ENCODE data around the gene ANXA7.

ANXA7 gene

DNA sequence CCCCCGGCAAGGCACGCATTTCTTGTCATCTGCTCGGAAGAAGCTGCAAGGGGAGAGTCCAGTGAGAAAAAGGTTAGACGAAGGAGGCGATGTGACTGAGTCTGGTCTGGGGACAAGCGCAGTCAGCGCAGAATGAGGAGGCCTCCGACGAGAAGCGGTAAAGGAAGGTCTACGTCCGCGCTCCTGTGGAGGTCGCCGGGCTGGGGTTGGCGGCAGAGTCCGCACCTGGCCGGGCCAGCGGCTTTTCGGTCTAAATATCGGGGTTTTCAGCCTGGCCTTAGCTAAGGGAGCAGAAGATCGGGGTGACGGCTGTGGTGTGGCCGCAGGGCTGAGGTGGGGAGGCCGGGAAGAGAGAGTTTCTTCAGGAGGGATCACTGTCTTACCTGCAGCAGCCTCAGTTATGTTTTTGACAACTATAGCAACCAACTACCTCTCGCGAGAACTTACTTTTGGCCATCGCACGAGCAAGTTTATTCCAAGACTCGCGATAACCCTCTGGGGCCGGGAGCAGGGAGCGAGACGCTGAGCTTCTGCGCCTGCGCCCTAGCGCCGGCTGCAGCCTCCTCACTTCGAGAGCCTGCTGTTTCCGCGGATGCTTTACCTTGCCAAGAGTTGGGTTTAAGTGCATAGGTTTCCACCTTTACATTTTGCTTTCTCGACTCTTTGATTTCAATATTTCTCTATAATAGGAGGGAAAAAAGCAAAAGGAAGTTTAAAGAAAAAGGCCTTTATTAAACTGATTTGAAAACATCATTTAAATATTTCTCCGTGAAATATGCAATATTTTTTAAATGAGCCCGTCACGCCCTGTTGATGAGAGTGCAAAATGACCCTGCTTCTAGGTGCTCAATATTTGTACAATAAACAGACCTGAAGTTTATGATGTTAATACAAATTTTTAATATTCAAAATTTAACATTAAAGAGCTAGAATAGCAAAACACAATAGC lies 55.3 kb downstream of the ANXA7 start, which contains the start of gene CFAP70:
TSS of gene CFAP70 (minus strand) at position 534 of the 949 bp plus-strand sequence. CDS start 4,068 bp downstream, outside the sequence.
- TF ChIP-seq, protein P1, sequence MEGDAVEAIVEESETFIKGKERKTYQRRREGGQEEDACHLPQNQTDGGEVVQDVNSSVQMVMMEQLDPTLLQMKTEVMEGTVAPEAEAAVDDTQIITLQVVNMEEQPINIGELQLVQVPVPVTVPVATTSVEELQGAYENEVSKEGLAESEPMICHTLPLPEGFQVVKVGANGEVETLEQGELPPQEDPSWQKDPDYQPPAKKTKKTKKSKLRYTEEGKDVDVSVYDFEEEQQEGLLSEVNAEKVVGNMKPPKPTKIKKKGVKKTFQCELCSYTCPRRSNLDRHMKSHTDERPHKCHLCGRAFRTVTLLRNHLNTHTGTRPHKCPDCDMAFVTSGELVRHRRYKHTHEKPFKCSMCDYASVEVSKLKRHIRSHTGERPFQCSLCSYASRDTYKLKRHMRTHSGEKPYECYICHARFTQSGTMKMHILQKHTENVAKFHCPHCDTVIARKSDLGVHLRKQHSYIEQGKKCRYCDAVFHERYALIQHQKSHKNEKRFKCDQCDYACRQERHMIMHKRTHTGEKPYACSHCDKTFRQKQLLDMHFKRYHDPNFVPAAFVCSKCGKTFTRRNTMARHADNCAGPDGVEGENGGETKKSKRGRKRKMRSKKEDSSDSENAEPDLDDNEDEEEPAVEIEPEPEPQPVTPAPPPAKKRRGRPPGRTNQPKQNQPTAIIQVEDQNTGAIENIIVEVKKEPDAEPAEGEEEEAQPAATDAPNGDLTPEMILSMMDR (IDR thresholded peaks at IDR 0.05), result no peak

DNA sequence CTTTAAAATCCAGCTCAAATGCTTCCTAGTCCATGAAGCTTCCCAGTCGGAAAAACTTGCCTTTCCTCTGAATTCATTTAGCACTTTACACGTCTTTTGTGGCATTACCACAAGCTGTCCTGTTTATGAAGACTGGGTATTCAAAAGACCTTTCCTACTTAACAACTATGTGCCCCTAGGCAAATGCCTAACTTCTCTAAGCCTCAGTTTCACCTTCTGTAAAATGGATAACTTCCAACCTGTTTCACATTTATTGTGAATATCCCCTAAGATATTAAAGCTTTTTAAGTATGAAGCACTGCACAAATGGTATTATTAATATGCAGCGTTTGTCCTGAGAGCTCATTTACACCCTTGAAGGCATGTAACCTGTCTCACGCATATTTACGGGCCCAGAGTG lies 56.0 kb downstream of the ANXA7 start:
- TF ChIP-seq, protein P1 (IDR thresholded peaks at IDR 0.05), result no peak

DNA sequence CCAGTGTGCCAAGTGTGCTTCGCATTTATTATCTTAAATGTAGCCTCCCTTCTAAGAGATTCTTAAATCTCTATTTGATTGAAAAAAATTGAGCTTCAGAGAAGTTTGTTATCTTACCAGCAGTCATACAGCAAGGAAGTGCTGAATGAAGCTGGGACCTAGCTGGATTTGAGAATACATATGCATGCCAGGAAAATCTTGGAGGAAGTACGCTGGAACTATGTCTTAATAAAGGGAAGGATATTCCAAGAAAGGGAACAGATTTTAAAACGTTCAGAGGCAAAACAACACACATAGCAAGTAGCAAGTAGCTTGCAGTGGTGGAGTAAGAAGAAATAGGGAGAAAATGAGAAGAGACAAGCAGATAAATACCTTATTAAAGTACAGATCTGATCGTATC lies 56.7 kb downstream of the ANXA7 start:
- TF ChIP-seq, protein P1 (IDR thresholded peaks at IDR 0.05), result no peak

DNA sequence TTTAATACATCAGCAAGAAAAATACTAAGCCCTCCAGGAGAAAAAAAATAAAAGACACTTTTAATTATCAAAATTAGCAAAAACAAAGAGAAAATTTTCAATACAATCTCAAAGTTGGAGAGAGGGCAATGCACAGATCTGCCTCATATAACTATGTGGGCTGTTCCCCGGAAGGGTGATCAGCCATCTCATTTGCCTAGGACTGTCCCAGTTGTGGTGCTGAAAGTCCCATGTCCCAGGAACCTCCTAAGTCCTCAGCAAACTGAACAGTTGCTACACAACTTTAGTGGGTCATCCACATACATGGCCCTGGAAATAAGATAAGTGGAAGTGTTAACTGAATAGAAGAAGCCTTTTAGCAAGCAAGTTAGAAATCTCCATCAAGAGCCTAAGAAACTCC lies 69.6 kb downstream of the ANXA7 start:
- TF ChIP-seq, protein P1 (IDR thresholded peaks at IDR 0.05), result no peak

DNA sequence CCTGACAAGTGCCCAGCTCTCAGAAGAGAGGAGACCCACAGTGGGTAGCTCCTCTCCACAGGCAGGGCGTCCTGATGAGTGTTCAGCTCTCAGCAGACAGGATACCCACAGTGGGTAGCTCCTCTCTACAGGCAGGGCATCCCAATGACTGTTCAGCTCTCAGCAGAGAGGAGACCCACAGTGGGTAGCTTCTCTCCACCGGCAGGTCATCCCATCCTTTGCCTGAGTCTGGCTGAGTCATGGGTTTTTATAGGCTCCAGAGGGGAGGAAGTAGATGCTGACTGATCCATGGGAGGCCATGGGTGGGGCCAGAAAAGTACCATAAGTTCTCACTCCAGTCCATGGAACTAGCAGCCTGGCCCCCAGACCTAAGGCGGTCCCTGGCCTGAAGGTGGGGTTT lies 73.7 kb downstream of the ANXA7 start:
- TF ChIP-seq, protein P1 (IDR thresholded peaks at IDR 0.05), result no peak

DNA sequence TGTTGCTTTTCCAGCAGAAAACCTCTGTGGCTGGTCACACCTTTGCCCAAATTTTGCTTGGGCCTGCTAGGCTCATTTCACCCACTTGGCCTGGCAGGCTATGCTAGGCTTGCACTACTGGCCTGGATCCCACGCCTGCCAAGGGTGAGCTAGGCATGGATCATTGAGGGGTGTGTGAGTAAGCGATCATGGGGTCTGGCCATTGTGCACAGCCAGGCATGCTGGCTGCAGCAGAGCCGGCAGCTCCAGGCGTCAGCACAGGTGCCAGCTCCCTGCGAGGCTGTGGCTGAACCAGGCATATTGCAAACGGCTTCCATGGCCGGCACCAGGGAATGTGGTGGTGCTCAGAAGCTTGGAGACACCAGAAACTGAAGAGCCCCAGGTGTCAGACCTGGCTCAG lies 74.4 kb downstream of the ANXA7 start:
- TF ChIP-seq, protein P1 (IDR thresholded peaks at IDR 0.05), result no peak

DNA sequence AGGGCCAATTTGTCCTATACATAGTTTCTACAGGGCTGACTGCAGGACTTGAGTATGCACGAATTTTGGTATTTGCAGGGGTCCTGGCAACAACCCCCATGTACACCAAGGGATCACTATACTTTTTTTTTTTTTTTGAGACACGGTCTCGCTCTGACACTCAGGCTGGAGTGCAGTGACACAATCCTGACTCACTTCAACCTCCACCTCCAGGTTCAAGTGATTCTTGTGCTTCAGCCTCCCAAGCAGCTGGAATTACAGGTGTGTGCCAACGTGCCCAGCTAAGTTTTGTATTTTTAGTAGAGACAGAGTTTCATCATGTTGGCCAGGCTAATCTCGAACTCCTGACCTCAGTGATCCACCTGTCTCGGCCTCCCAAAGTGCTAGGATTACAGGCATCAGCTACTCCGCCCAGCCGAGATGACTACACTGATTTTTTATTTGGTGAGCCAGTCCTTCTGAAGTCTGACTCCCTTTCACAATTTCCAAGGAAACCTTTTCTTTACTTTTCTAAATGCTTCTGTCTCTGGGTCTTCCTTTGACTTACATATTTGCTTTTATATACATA lies 75.0 kb downstream of the ANXA7 start:
- TF ChIP-seq, protein P1 (IDR thresholded peaks at IDR 0.05), result no peak
